ENCODE results near the gene RAB23. TPM values are rescaled to one million over a fixed set of nuclear protein-coding genes. Genes with fewer than 3 reads are reported as not detected.

RAB23 gene
- total RNA-seq, 1 donor from 2014 or later = 8.1 TPM

GRCh38 chr6:57257911-57258541 is 35.9 kb upstream of the RAB23 start:
- Mint-ChIP-seq H3K4me1 (ENCODE audit: unreplicated experiment) (no peaks in the 10 kb centered on the region), H3K4me3 (ENCODE audit: unreplicated experiment) (no peak overlapping the region), H3K27ac (ENCODE audit: unreplicated experiment) (peak overlapping the region; percentile 26), H3K36me3 (ENCODE audit: low read depth, unreplicated experiment) (no peaks in the 10 kb centered on the region), H3K9me3 (ENCODE audit: unreplicated experiment) (no peaks in the 10 kb centered on the region), H3K27me3 (ENCODE audit: unreplicated experiment) (no peaks in the 10 kb centered on the region)
- no peak for TF ChIP-seq CTCF (IDR thresholded peaks at IDR 0.05; ENCODE audit: unreplicated experiment)
- no peak for DNase-seq (ENCODE audit: low spot score)

- TF ChIP-seq CTCF (IDR thresholded peaks at IDR 0.05; ENCODE audit: unreplicated experiment) = no peak
- no peak overlapping the region for H3K27ac Mint-ChIP-seq (ENCODE audit: unreplicated experiment)
- no peaks in the 10 kb centered on the region for H3K4me1 Mint-ChIP-seq (ENCODE audit: unreplicated experiment)
- H3K27me3 Mint-ChIP-seq (ENCODE audit: unreplicated experiment) = no peaks in the 10 kb centered on the region
- no peaks in the 10 kb centered on the region for H3K36me3 Mint-ChIP-seq (ENCODE audit: low read depth, unreplicated experiment)
- H3K9me3 Mint-ChIP-seq (ENCODE audit: unreplicated experiment) = no peaks in the 10 kb centered on the region
- DNase-seq (ENCODE audit: low spot score) = no peak
- H3K4me3 Mint-ChIP-seq (ENCODE audit: unreplicated experiment) = no peak overlapping the region
Observed at GRCh38 chr6:57256541-57256940, 34.4 kb upstream of the RAB23 start.

GRCh38 chr6:57255451-57256169 is 33.5 kb upstream of the RAB23 start:
- H3K9me3 Mint-ChIP-seq (ENCODE audit: unreplicated experiment) = no peaks in the 10 kb centered on the region
- H3K36me3 Mint-ChIP-seq (ENCODE audit: low read depth, unreplicated experiment) = no peaks in the 10 kb centered on the region
- no peak overlapping the region for H3K27ac Mint-ChIP-seq (ENCODE audit: unreplicated experiment)
- TF ChIP-seq CTCF (IDR thresholded peaks at IDR 0.05; ENCODE audit: unreplicated experiment) = no peak
- no peak for DNase-seq (ENCODE audit: low spot score)
- no peak overlapping the region for H3K4me3 Mint-ChIP-seq (ENCODE audit: unreplicated experiment)
- no peaks in the 10 kb centered on the region for H3K4me1 Mint-ChIP-seq (ENCODE audit: unreplicated experiment)
- H3K27me3 Mint-ChIP-seq (ENCODE audit: unreplicated experiment) = no peaks in the 10 kb centered on the region

- no peak for DNase-seq (ENCODE audit: low spot score)
- no peak for TF ChIP-seq CTCF (IDR thresholded peaks at IDR 0.05; ENCODE audit: unreplicated experiment)
- Mint-ChIP-seq H3K36me3 (ENCODE audit: low read depth, unreplicated experiment) (no peaks in the 10 kb centered on the region), H3K27ac (ENCODE audit: unreplicated experiment) (no peak overlapping the region), H3K4me3 (ENCODE audit: unreplicated experiment) (no peak overlapping the region), H3K9me3 (ENCODE audit: unreplicated experiment) (no peaks in the 10 kb centered on the region), H3K27me3 (ENCODE audit: unreplicated experiment) (no peaks in the 10 kb centered on the region), H3K4me1 (ENCODE audit: unreplicated experiment) (no peaks in the 10 kb centered on the region)
Observed at GRCh38 chr6:57254055-57254717, 32.1 kb upstream of the RAB23 start.

GRCh38 chr6:57252975-57253374 is 30.9 kb upstream of the RAB23 start:
- no peaks in the 10 kb centered on the region for H3K36me3 Mint-ChIP-seq (ENCODE audit: low read depth, unreplicated experiment)
- no peak for DNase-seq (ENCODE audit: low spot score)
- no peaks in the 10 kb centered on the region for H3K4me1 Mint-ChIP-seq (ENCODE audit: unreplicated experiment)
- H3K4me3 Mint-ChIP-seq (ENCODE audit: unreplicated experiment) = no peak overlapping the region
- H3K27me3 Mint-ChIP-seq (ENCODE audit: unreplicated experiment) = no peaks in the 10 kb centered on the region
- no peak overlapping the region for H3K27ac Mint-ChIP-seq (ENCODE audit: unreplicated experiment)
- no peaks in the 10 kb centered on the region for H3K9me3 Mint-ChIP-seq (ENCODE audit: unreplicated experiment)
- no peak for TF ChIP-seq CTCF (IDR thresholded peaks at IDR 0.05; ENCODE audit: unreplicated experiment)
